ENCODE results near the gene DCBLD2.

DCBLD2 gene

GRCh38 chr3:98784666-98785600 lies 116.6 kb downstream of the DCBLD2 start:
- H3K27ac ChIP-seq = no peak overlapping the region
- no peak overlapping the region for H3K4me3 ChIP-seq (ENCODE audit: low read depth, low read length)
- H3K36me3 ChIP-seq (ENCODE audit: control insufficient read depth, insufficient read depth, low read length) = no peaks in the 10 kb centered on the region
- no peaks in the 10 kb centered on the region for H3K9me3 ChIP-seq (ENCODE audit: control insufficient read depth, low read length)
- no peaks in the 10 kb centered on the region for H3K4me1 ChIP-seq
- H3K9ac ChIP-seq = no peak overlapping the region
- H3K79me2 ChIP-seq = no peaks in the 10 kb centered on the region
- H3K27me3 ChIP-seq (ENCODE audit: control insufficient read depth, insufficient read depth, low read length) = no peaks in the 10 kb centered on the region
- TF ChIP-seq CTCF (IDR thresholded peaks at IDR 0.05) = no peak
- H2AFZ ChIP-seq = no peak overlapping the region
- H3K4me2 ChIP-seq (ENCODE audit: low read length) = no peak overlapping the region

GRCh38 chr3:98784042-98784441 lies 117.5 kb downstream of the DCBLD2 start:
- H3K27ac ChIP-seq = no peak overlapping the region
- no peak for TF ChIP-seq CTCF (IDR thresholded peaks at IDR 0.05)
- no peak overlapping the region for H3K9ac ChIP-seq
- H3K36me3 ChIP-seq (ENCODE audit: control insufficient read depth, insufficient read depth, low read length) = no peaks in the 10 kb centered on the region
- no peaks in the 10 kb centered on the region for H3K9me3 ChIP-seq (ENCODE audit: control insufficient read depth, low read length)
- H3K4me2 ChIP-seq (ENCODE audit: low read length) = no peak overlapping the region
- no peaks in the 10 kb centered on the region for H3K27me3 ChIP-seq (ENCODE audit: control insufficient read depth, insufficient read depth, low read length)
- H3K4me3 ChIP-seq (ENCODE audit: low read depth, low read length) = no peak overlapping the region
- H3K4me1 ChIP-seq = no peaks in the 10 kb centered on the region
- no peak overlapping the region for H2AFZ ChIP-seq
- no peaks in the 10 kb centered on the region for H3K79me2 ChIP-seq

GRCh38 chr3:98782824-98783500 lies 118.5 kb downstream of the DCBLD2 start:
- no peaks in the 10 kb centered on the region for H3K36me3 ChIP-seq (ENCODE audit: control insufficient read depth, insufficient read depth, low read length)
- H3K4me2 ChIP-seq (ENCODE audit: low read length) = no peak overlapping the region
- H2AFZ ChIP-seq = no peak overlapping the region
- H3K79me2 ChIP-seq = no peaks in the 10 kb centered on the region
- no peaks in the 10 kb centered on the region for H3K27me3 ChIP-seq (ENCODE audit: control insufficient read depth, insufficient read depth, low read length)
- no peaks in the 10 kb centered on the region for H3K4me1 ChIP-seq
- no peak overlapping the region for H3K27ac ChIP-seq
- no peak overlapping the region for H3K9ac ChIP-seq
- H3K4me3 ChIP-seq (ENCODE audit: low read depth, low read length) = no peak overlapping the region
- H3K9me3 ChIP-seq (ENCODE audit: control insufficient read depth, low read length) = no peaks in the 10 kb centered on the region
- no peak for TF ChIP-seq CTCF (IDR thresholded peaks at IDR 0.05)

GRCh38 chr3:98780343-98780742 lies 121.2 kb downstream of the DCBLD2 start:
- no peaks in the 10 kb centered on the region for H3K27me3 ChIP-seq (ENCODE audit: control insufficient read depth, insufficient read depth, low read length)
- no peaks in the 10 kb centered on the region for H3K9me3 ChIP-seq (ENCODE audit: control insufficient read depth, low read length)
- no peak overlapping the region for H2AFZ ChIP-seq
- H3K4me1 ChIP-seq = no peaks in the 10 kb centered on the region
- H3K36me3 ChIP-seq (ENCODE audit: control insufficient read depth, insufficient read depth, low read length) = no peaks in the 10 kb centered on the region
- no peaks in the 10 kb centered on the region for H3K79me2 ChIP-seq
- no peak overlapping the region for H3K9ac ChIP-seq
- no peak overlapping the region for H3K4me3 ChIP-seq (ENCODE audit: low read depth, low read length)
- no peak overlapping the region for H3K27ac ChIP-seq
- TF ChIP-seq CTCF (IDR thresholded peaks at IDR 0.05) = no peak
- H3K4me2 ChIP-seq (ENCODE audit: low read length) = no peak overlapping the region
